GM18873 (cell line): ENCODE results near the gene NSMF.
"Not testable (repeated sequence)": the region's sequence is repeated elsewhere in the genome, so short reads cannot be mapped to it uniquely, and the experiment has no call there.

ENCODE experiments used
- ATAC-seq: cut with Tn5 transposase; IDR thresholded peaks from one replicate; pipeline ENCODE4 v1.9.1; 2021; ENCODE audit warnings: mild to moderate bottlenecking, moderate library complexity, moderate number of reproducible peaks; ENCODE audit not compliant: unreplicated experiment, low FRiP score

NSMF gene

DNA sequence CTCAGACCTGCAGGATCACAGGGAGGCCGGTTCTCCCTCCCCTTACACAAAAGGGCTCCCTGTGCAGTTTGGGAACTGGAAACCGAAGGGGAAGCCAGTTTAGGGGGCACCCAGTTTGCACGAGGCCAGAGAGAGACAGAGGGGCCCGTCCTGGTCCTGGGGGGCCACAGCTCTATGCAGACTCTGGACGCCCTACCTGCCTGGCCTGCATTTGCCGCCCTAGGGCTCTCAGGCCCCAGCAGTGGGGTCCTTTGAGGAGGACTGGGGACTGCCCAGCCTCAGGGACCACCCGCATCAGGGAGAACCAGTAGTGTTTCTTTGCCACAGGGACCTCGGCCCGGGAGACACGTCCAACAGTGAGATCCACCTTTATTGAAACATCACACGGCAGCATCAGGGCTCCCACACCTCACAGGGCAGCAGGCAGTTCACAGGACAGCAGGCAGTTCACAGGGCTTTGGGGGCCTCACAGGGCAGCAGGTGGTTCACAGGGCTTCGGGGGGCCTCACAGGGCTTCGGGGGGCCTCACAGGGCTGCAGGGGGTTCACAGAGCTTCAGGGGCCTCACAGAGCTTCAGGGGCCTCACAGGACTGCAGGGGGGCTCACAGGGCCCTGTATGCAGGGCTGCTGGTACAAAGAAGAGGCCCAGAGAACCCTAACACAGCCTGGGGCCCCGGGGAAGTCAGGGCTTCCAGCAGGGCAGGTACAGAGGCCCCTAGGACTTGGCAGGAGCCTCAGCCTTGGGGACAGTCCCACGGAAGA is 648 bp upstream of the NSMF start:
- ATAC-seq, result no peak

- no peak for ATAC-seq
Measured at GRCh38 chr9:137458194-137459151, 661 bp downstream of the NSMF start.

GRCh38 chr9:137457406-137458193 is 1.5 kb downstream of the NSMF start:
- ATAC-seq, result no peak

DNA sequence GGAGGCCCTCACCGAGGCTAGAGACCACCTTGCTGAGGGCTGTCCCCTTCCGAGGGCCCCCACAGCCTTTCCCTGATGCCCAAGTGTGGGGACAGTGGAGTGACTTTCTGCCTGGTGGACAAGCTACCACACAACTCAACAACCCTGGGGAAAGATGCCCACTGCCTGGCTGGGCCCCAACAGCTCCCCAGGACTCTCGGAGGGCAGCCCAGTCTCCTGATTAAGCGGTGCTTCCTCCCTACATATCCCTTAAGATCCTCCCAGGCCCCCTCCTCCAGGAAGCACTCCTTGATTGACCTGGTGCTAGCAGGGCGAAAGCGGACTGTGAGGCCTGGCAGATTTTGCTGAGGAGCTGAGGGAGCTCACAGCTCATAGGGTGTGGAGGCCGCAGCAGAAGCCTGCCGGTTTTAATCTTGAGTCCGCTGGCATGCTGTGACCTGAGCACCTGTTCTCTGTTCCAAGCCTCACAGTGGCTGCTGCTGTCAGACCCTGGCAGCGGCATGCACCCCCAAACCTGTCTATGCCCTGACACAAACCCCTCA is 2.2 kb downstream of the NSMF start:
- ATAC-seq, result no peak

DNA sequence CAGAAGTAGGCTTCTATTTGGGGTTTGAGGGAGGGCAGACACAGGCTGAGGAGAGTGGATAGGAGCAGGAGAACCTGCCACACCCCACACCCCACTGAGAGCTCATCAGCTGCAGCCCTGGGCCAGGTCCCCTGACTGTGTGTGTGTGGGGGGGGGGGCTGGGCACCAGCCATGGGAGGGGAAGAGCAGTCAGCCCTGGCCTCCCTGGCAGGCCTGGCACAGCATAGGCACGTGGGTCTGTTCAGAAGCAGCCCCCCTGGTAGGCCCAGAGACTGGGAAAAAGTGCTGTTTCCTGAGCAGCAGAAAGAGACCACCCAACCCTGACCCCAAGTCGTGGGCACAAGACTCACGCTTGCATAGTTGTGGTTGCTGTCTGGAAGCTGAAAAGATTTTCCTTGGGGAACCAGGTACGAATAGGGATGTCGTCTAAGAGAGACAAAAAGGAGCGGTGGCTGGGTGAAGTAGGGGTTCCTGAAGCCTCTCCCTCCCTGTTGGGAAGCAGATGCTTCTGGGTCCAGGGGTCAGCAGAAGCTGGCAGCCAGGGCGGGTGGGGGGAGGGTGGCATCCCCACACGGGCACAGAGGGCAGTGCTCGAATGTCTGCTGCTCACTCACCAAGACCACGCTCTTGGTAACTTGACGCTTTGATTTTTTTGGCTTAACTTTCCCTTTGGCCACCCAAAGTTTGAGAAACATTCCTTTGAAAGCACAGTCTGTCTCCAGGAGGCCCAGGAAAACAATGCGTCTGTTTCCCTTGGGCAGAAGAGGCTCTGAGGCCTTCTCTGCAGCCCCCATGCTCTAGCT is 2.9 kb downstream of the NSMF start:
- ATAC-seq, result no peak

GRCh38 chr9:137455359-137455991 is 3.7 kb downstream of the NSMF start:
- ATAC-seq, result no peak

DNA sequence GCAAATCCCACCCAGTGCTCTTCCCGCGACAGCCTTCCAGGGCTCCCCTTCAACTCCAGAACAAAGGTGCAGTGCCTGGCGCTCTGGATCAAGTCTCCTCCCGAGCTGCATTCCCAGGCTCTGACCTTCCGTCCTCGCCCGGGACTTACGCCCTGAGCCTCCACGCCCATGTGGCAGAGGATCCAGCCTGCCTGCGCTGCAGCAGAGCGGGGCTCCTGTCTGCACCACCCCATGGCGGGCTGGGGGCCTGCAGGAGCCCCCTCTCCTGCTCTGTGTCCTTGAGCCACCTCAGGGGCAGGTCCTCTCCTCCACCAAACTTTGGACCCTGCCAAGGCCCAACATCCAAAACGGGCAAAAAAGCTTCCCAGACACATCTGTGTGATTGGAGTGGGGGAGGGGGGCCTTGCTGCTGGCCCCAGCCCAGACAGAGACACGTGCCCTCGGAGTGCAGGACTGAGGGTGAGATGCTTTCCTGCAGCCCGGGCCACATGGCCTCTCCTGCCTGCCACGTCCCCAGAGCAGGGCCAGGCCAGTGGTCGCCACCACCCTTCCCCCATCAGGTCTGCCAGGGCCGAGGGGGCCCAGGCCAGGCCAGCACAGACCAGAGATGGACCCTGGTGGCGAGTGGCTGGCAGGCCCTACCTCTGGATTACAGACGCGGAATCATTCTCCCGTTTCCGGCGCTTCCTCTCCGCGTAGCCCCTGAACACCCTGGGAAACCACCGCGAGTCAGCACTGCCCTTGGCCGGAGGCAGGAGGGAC is 4.4 kb downstream of the NSMF start:
- no peak for ATAC-seq

DNA sequence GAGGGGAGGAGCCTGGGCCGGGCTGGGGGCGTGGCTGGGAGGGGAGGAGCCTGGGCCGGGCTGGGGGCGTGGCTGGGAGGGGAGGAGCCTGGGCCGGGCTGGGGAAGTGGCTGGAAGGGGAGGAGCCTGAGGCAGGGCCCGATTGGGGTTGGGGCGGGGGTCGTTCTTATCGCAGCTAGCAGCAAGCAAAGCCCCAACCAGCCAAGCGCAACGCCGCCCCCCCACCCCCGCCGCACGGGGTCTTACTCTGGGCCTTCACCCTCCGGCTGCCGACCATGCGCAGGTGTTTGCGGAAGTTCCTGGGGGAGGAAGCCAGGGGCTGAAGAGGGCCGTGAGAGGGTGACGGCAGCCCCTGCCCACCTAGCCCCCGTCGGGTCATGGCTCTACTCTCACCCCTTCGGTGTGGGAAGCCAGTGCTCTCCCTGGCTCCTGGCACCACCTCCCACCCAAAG is 5.0 kb downstream of the NSMF start:
- ATAC-seq, result no peak

GRCh38 chr9:137453643-137454081 is 5.5 kb downstream of the NSMF start:
- no peak for ATAC-seq

- ATAC-seq, result no peak
Measured at GRCh38 chr9:137452761-137453642, 6.1 kb downstream of the NSMF start.

DNA sequence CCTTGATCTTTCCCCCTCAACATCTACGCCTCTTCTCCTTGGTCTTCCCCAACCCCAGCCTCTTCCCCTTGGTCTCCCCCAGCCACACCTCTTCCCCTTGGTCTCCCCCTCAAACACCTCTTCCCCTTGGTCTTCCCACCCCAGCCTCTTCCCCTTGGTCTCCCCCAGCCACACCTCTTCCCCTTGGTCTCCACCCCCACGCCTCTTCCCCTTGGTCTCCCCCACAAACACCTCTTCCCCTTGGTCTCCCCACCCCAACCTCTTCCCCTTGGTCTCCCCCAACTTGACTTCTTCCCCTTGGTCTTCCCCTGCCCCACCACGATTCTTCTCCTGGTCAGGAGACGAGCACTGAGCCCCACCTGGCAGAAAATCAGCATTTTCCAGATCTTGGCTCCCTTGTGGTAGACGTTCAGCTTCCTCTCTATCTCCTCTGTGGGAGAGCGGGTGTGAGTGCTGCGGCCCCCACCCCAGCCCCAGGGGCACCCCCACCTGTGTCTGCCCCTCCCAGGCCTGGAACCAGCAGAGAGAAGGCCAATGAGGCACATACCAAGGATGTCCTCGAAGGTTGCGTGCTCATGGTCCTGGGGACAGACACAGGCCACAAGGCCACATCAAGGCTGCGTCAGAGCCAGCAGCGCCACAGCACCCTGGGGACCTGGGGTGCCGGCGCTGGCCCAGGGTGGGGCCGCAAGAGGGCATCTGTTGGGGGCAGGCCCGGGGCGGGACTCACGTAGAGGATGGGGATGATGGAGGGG is 7.0 kb downstream of the NSMF start:
- no peak for ATAC-seq

DNA sequence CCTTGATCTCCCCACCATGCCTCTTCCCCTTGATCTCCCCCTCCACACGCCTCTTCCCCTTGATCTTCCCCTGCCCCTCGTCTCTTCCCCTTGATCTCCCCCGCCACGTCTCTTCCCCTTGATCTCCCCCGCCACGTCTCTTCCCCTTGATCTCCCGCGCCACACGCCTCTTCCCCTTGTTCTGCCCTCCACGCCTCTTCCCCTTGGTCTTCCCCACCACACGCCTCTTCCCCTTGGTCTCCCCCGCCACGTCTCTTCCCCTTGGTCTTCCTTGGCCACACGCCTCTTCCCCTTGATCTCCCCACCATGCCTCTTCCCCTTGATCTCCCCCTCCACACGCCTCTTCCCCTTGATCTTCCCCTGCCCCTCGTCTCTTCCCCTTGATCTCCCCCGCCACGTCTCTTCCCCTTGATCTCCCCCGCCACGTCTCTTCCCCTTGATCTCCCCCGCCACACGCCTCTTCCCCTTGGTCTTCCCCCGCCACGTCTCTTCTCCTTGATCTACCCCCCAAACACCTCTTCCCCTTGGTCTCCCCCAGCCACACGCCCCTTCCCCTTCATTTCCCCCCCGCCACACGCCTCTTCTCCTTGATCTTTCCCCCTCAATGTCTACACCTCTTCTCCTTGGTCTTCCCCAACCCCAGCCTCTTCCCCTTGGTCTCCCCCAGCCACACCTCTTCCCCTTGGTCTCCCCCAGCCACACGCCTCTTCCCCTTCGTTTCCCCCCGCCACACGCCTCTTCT is 7.7 kb downstream of the NSMF start:
- not testable (repeated sequence) for ATAC-seq

GRCh38 chr9:137450539-137451222 is 8.5 kb downstream of the NSMF start:
- ATAC-seq, result not testable (repeated sequence)

GRCh38 chr9:137449931-137450538 is 9.1 kb downstream of the NSMF start:
- ATAC-seq, result no peak
